SK-N-SH (cell line): ENCODE data around the gene TULP1. TPM values are rescaled to one million over a fixed set of nuclear protein-coding genes. Genes with fewer than 3 reads are reported as not detected.

Experiments
- CTCF ChIA-PET: fragments of 300-600, 350-600 bp; formaldehyde crosslinking; extraction: SDS; loops from one replicate; lab custom pipeline; 2021; lab: Yijun Ruan, JAX
- POLR2A ChIA-PET: fragments of 350-600 bp; sonication (Branson Sonifier 250); formaldehyde crosslinking; extraction: SDS; loops from one replicate; lab custom pipeline; 2020; ENCODE audit warnings: antibody characterized with exemption, inconsistent platforms; lab: Yijun Ruan, JAX
- DNase-seq: peaks from one replicate; pipeline ENCODE4 v3.0.0; 2012
- H2AFZ ChIP-seq: fragments of 200-600 bp; sonication (generic); 2 replicates; pipeline ENCODE4 v1.8.1; 2016; ENCODE audit warnings: antibody characterized with exemption, mild to moderate bottlenecking, low read depth
- H3F3A ChIP-seq: fragments of 200-600 bp; sonication (generic); replicated peaks from 2 replicates; pipeline ENCODE3; 2016; ENCODE audit warnings: antibody characterized with exemption, mild to moderate bottlenecking; ENCODE audit not compliant: insufficient read depth
- H3K27ac ChIP-seq, 2 experiments: fragments of 200-500 bp in 1 of 2; fragments of 200-600 bp in 1 of 2; sonication (Bioruptor generic) in 1 of 2; sonication (generic), shearing (Covaris generic) in 1 of 2; 2 replicates each; pipeline versions ENCODE4 v1.5.1 to v1.6.1; 2014 to 2016; ENCODE audit warnings: low read depth in 2 of 2, inconsistent platforms in 1 of 2, low read length in 1 of 2, mild to moderate bottlenecking in 1 of 2, mixed read lengths in 1 of 2
- H3K27me3 ChIP-seq: fragments of 200-600 bp; sonication (generic), shearing (Covaris generic); 2 replicates; pipeline ENCODE4 v1.6.1; 2016; ENCODE audit warnings: mixed run types; ENCODE audit not compliant: insufficient read depth
- H3K36me3 ChIP-seq, 2 experiments: fragments of 200-500 bp in 1 of 2; fragments of 200-600 bp in 1 of 2; sonication (Bioruptor generic) in 1 of 2; sonication (generic) in 1 of 2; replicated peaks in 1 of 2; 2 replicates each; pipeline versions ENCODE3 to v1.5.1; 2014 to 2016; ENCODE audit warnings: low read length in 1 of 2, mild to moderate bottlenecking in 1 of 2; ENCODE audit not compliant: insufficient read depth in 2 of 2, control insufficient read depth in 1 of 2
- H3K4me1 ChIP-seq, 2 experiments: fragments of 200-500 bp in 1 of 2; fragments of 200-600 bp in 1 of 2; sonication (Bioruptor generic) in 1 of 2; sonication (generic), shearing (Covaris generic) in 1 of 2; 2 replicates each; pipeline versions ENCODE4 v1.5.1 to v1.6.1; 2014 to 2016; ENCODE audit warnings: low read depth in 1 of 2, low read length in 1 of 2, mixed run types in 1 of 2; ENCODE audit not compliant: insufficient read depth in 2 of 2, control insufficient read depth in 1 of 2
- H3K4me2 ChIP-seq: fragments of 200-600 bp; sonication (generic), shearing (Covaris generic); 2 replicates; pipeline ENCODE4 v1.6.1; 2017; ENCODE audit warnings: mixed run types
- H3K4me3 ChIP-seq, 2 experiments: fragments of 200-500 bp in 1 of 2; fragments of 200-600 bp in 1 of 2; sonication (Bioruptor generic) in 1 of 2; sonication (generic), shearing (Covaris generic) in 1 of 2; 2 replicates each; pipeline versions ENCODE4 v1.5.1 to v1.8.1; 2014 to 2016; ENCODE audit warnings: low read depth in 2 of 2, inconsistent platforms in 1 of 2, low read length in 1 of 2, mild to moderate bottlenecking in 1 of 2, mixed read lengths in 1 of 2, moderate library complexity in 1 of 2
- H3K79me2 ChIP-seq: fragments of 200-600 bp; sonication (generic); 2 replicates; pipeline ENCODE4 v1.8.1; 2017; ENCODE audit warnings: mild to moderate bottlenecking; ENCODE audit not compliant: insufficient read depth
- H3K9ac ChIP-seq: fragments of 200-600 bp; sonication (generic); 2 replicates; pipeline ENCODE4 v1.6.1; 2017; ENCODE audit warnings: mixed run types
- H3K9me2 ChIP-seq: fragments of 200-600 bp; sonication (generic); 2 replicates; pipeline ENCODE4 v1.6.1; 2017; ENCODE audit warnings: mixed run types
- H3K9me3 ChIP-seq: fragments of 200-600 bp; sonication (generic); 2 replicates; pipeline ENCODE4 v1.6.1; 2017; ENCODE audit warnings: mixed run types, mild to moderate bottlenecking, moderate library complexity
- H4K20me1 ChIP-seq: fragments of 200-600 bp; sonication (generic); 2 replicates; pipeline ENCODE4 v1.6.1; 2017; ENCODE audit warnings: mild to moderate bottlenecking, mixed run types; ENCODE audit not compliant: insufficient read depth
- CHD2 ChIP-seq: fragments of 150-350 bp; IDR thresholded peaks from 2 replicates; pipeline ENCODE4 v1.6.1; 2018; ENCODE audit warnings: low read length; ENCODE audit not compliant: partially characterized antibody
- EZH2phosphoT487 ChIP-seq: fragments of 200-600 bp; sonication (generic); IDR thresholded peaks from 2 replicates; pipeline ENCODE4 v1.6.1; 2017; ENCODE audit warnings: low read depth, mixed run types, mild to moderate bottlenecking, antibody characterized with exemption, moderate library complexity, borderline replicate concordance
- FOSL2 ChIP-seq: IDR thresholded peaks from 2 replicates; pipeline ENCODE4 v1.4.0; 2012; ENCODE audit warnings: low read depth, mild to moderate bottlenecking, moderate library complexity, borderline replicate concordance
- FOXJ3 ChIP-seq: sonication (generic); formaldehyde crosslinking; IDR thresholded peaks from 2 replicates; pipeline ENCODE4 v1.5.1; 2020; ENCODE audit warnings: mild to moderate bottlenecking, missing genetic modification reagents
- FOXM1 ChIP-seq: IDR thresholded peaks from 2 replicates; pipeline ENCODE4 v1.4.0; 2012; ENCODE audit warnings: low read depth, mild to moderate bottlenecking
- GABPA ChIP-seq: IDR thresholded peaks from 2 replicates; pipeline ENCODE4 v1.4.0; 2012; ENCODE audit warnings: low read depth, mild to moderate bottlenecking
- GATA2 ChIP-seq: sonication (generic); formaldehyde crosslinking; IDR thresholded peaks from 2 replicates; pipeline ENCODE4 v1.5.0; 2020; ENCODE audit warnings: mild to moderate bottlenecking, missing genetic modification reagents
- JUND ChIP-seq: IDR thresholded peaks from 2 replicates; pipeline ENCODE4 v1.4.0; 2012
- MEF2A ChIP-seq: IDR thresholded peaks from 2 replicates; pipeline ENCODE4 v1.4.0; 2012; ENCODE audit warnings: low read depth, borderline replicate concordance
- MXI1 ChIP-seq: IDR thresholded peaks from 2 replicates; pipeline ENCODE4 v1.6.1; 2012; ENCODE audit warnings: mild to moderate bottlenecking, low read depth, low read length, improper control_type of control experiment
- NFIC ChIP-seq: IDR thresholded peaks from 2 replicates; pipeline ENCODE4 v1.4.0; 2012; ENCODE audit warnings: borderline replicate concordance
- NRF1 ChIP-seq: IDR thresholded peaks from 2 replicates; pipeline ENCODE4 v1.6.1; 2012; ENCODE audit warnings: low read depth, mild to moderate bottlenecking, low read length
- POLR2AphosphoS5 ChIP-seq: IDR thresholded peaks from 2 replicates; pipeline ENCODE4 v1.6.1; 2012; ENCODE audit warnings: low read depth, low read length
- RCOR1 ChIP-seq: fragments of 150-350 bp; IDR thresholded peaks from 2 replicates; pipeline ENCODE4 v1.6.1; 2017; ENCODE audit warnings: antibody characterized with exemption, low read length
- RFX5 ChIP-seq: IDR thresholded peaks from 2 replicates; pipeline ENCODE4 v1.6.1; 2012; ENCODE audit warnings: mild to moderate bottlenecking, improper control_type of control experiment, low read length
- RXRA ChIP-seq: IDR thresholded peaks from 2 replicates; pipeline ENCODE4 v1.4.0; 2012; ENCODE audit warnings: low read depth, mild to moderate bottlenecking, borderline replicate concordance
- SIN3A ChIP-seq: IDR thresholded peaks from 2 replicates; pipeline ENCODE4 v1.6.1; 2012; ENCODE audit warnings: low read depth, mild to moderate bottlenecking, low read length, moderate library complexity, borderline replicate concordance
- SMC3 ChIP-seq: IDR thresholded peaks from 2 replicates; pipeline ENCODE4 v1.6.1; 2012; ENCODE audit warnings: low read depth, low read length, improper control_type of control experiment
- TAF1 ChIP-seq: IDR thresholded peaks from 2 replicates; pipeline ENCODE4 v1.6.1; 2012; ENCODE audit warnings: low read depth, mild to moderate bottlenecking, low read length, moderate library complexity, borderline replicate concordance
- TCF12 ChIP-seq: IDR thresholded peaks from 2 replicates; pipeline ENCODE4 v1.4.0; 2012
- TEAD4 ChIP-seq: IDR thresholded peaks from 2 replicates; pipeline ENCODE4 v1.4.0; 2012; ENCODE audit warnings: mild to moderate bottlenecking, borderline replicate concordance; ENCODE audit not compliant: insufficient read depth
- YY1 ChIP-seq: IDR thresholded peaks from 2 replicates; pipeline ENCODE4 v1.4.0; 2012; ENCODE audit warnings: low read depth, mild to moderate bottlenecking
- WGBS: methylation state at CpG from one replicate; pipeline ENCODE4 v1.1.6; 2017; ENCODE audit warnings: low lambda C conversion rate; 5-methylcytosine and 5-hydroxymethylcytosine counted together
- polyA plus RNA-seq, 3 experiments: library from polyadenylated mRNA; depleted of rRNA; stranded (reverse); fragments of >200 nt; gene quantifications; 2 replicates each; pipeline ENCODE4 v1.2.3, GENCODE V29; 2012
- TF ChIP-seq, protein P1 (sequence below): fragments of 150-350 bp; IDR thresholded peaks from 2 replicates; pipeline ENCODE4 v1.6.1; 2017; ENCODE audit warnings: antibody characterized with exemption, low read length, low read depth, borderline replicate concordance
- TF ChIP-seq, protein P2 (sequence below): fragments of 200-600 bp; sonication (generic); IDR thresholded peaks from 2 replicates; pipeline ENCODE4 v1.6.1; 2017; ENCODE audit warnings: antibody characterized with exemption, mild to moderate bottlenecking, moderate library complexity
- TF ChIP-seq, protein P3 (sequence below): IDR thresholded peaks from 2 replicates; pipeline ENCODE4 v1.4.0; 2012; ENCODE audit warnings: low read depth, borderline replicate concordance
- TF ChIP-seq, protein P4 (sequence below): fragments of 150-350 bp; IDR thresholded peaks from 2 replicates; pipeline ENCODE4 v1.6.1; 2016; ENCODE audit warnings: mild to moderate bottlenecking, low read depth, low read length
- TF ChIP-seq, protein P5 (sequence below): IDR thresholded peaks from 2 replicates; pipeline ENCODE4 v1.4.0; 2012; ENCODE audit warnings: low read depth

Gene TULP1
- polyA plus RNA-seq, 1 of the 3 experiments (the other 2 are of a cell fraction): not detected

DNA sequence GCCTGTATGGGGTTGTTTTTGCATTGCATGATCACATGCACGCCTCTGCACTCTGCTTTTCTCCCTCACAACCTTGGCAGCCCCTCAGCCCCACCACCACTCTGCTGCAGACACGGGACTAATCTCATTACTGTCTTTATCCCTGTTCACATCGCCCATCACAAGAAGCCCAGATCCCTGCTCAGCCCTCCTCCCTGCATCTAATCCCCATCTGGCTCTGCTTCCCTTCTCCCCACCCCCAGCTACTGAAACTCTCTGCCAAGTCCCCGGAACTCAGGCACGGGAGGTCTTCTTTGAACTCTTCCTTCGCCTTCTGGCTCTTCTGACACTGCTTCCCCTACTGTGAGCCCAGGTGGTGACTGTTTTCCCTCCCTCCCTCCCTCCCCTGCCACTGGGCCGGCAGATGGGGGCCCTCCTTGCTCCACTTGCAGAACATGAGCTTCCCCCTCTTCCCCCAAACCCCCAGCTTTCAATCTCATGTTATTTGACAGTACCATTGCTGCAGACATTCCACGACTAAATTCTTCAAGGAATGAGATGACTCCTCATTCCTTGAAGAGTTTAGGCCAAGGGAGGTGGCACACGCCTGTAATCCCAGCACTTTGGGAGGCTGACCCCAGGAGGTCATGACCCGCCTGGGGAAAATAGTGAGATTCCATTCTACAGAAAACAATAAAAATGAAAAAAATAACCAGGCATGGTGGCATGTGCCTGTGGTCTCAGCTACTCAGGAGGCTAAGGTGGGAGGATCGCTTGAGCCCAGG is 21.9 kb upstream of the TULP1 start:
- Histone ChIP-seq H3K9ac (no peak overlapping the region), H3K27ac (peak overlapping the region in 1 of 2 experiments; percentile 82; a peak in 2 of 4 replicates), H3K4me2 (no peak overlapping the region), H3K4me3 (no peak overlapping the region), H3K27me3 (no peaks in the 10 kb centered on the region), H3K9me2 (no peaks in the 10 kb centered on the region), H2AFZ (no peak overlapping the region), H3K79me2 (no peaks in the 10 kb centered on the region), H3F3A (no peaks in the 10 kb centered on the region), H3K9me3 (no peaks in the 10 kb centered on the region), H4K20me1 (no peaks in the 10 kb centered on the region), H3K36me3 (no peaks in the 10 kb centered on the region), H3K4me1 (peaks cover 0 to 33% of the 10 kb centered on the region in 2 experiments; a peak in 1 of 4 replicates)
- 27% methylated on average over 11 of the region's 11 CpGs for WGBS
- ChIA-PET CTCF (interaction anchor here (1.0 to 5.3 kb wide), 4 partner anchors 10 to 18 kb away, joined by 5 to 34 read pairs (median 8); no protein-coding TSS in a partner anchor), POLR2A (no interaction called here)
- DNase-seq: peak; percentile 82
- TF ChIP-seq, protein P1, sequence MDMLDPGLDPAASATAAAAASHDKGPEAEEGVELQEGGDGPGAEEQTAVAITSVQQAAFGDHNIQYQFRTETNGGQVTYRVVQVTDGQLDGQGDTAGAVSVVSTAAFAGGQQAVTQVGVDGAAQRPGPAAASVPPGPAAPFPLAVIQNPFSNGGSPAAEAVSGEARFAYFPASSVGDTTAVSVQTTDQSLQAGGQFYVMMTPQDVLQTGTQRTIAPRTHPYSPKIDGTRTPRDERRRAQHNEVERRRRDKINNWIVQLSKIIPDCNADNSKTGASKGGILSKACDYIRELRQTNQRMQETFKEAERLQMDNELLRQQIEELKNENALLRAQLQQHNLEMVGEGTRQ: no peak
- TF ChIP-seq GATA2 (peak; percentile 98), YY1 (no peak), SIN3A (no peak), GABPA (no peak), NRF1 (no peak), JUND (no peak), EZH2phosphoT487 (no peak), RFX5 (no peak), TCF12 (peak; percentile 31; the same call in 1 of the 2 replicates), TEAD4 (no peak), MEF2A (no peak), RCOR1 (peak; percentile 95), NFIC (no peak), FOSL2 (no peak), POLR2AphosphoS5 (0 out of 2 replicates have a peak, but pooled peaks have one; percentile 17), SMC3 (no peak; the same call in 1 of the 2 replicates), FOXJ3 (CRISPR knock-in tag) (peak; percentile 92), RXRA (no peak), CHD2 (peak; percentile 93), MXI1 (peak; percentile 82; the same call in 1 of the 2 replicates), FOXM1 (no peak), TAF1 (no peak)
- TF ChIP-seq, protein P2, sequence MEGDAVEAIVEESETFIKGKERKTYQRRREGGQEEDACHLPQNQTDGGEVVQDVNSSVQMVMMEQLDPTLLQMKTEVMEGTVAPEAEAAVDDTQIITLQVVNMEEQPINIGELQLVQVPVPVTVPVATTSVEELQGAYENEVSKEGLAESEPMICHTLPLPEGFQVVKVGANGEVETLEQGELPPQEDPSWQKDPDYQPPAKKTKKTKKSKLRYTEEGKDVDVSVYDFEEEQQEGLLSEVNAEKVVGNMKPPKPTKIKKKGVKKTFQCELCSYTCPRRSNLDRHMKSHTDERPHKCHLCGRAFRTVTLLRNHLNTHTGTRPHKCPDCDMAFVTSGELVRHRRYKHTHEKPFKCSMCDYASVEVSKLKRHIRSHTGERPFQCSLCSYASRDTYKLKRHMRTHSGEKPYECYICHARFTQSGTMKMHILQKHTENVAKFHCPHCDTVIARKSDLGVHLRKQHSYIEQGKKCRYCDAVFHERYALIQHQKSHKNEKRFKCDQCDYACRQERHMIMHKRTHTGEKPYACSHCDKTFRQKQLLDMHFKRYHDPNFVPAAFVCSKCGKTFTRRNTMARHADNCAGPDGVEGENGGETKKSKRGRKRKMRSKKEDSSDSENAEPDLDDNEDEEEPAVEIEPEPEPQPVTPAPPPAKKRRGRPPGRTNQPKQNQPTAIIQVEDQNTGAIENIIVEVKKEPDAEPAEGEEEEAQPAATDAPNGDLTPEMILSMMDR: no peak
- TF ChIP-seq, protein P3, sequence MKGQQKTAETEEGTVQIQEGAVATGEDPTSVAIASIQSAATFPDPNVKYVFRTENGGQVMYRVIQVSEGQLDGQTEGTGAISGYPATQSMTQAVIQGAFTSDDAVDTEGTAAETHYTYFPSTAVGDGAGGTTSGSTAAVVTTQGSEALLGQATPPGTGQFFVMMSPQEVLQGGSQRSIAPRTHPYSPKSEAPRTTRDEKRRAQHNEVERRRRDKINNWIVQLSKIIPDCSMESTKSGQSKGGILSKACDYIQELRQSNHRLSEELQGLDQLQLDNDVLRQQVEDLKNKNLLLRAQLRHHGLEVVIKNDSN: no peak
- TF ChIP-seq, protein P4, sequence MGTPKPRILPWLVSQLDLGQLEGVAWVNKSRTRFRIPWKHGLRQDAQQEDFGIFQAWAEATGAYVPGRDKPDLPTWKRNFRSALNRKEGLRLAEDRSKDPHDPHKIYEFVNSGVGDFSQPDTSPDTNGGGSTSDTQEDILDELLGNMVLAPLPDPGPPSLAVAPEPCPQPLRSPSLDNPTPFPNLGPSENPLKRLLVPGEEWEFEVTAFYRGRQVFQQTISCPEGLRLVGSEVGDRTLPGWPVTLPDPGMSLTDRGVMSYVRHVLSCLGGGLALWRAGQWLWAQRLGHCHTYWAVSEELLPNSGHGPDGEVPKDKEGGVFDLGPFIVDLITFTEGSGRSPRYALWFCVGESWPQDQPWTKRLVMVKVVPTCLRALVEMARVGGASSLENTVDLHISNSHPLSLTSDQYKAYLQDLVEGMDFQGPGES: no peak
- TF ChIP-seq, protein P5, sequence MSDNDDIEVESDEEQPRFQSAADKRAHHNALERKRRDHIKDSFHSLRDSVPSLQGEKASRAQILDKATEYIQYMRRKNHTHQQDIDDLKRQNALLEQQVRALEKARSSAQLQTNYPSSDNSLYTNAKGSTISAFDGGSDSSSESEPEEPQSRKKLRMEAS: no peak
